ENCODE measurements around the gene DHRS2.
"Not testable (repeated sequence)": the region's sequence is repeated elsewhere in the genome, so short reads cannot be mapped to it uniquely, and the experiment has no call there.

The DHRS2 gene, protein sequence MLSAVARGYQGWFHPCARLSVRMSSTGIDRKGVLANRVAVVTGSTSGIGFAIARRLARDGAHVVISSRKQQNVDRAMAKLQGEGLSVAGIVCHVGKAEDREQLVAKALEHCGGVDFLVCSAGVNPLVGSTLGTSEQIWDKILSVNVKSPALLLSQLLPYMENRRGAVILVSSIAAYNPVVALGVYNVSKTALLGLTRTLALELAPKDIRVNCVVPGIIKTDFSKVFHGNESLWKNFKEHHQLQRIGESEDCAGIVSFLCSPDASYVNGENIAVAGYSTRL

DNA sequence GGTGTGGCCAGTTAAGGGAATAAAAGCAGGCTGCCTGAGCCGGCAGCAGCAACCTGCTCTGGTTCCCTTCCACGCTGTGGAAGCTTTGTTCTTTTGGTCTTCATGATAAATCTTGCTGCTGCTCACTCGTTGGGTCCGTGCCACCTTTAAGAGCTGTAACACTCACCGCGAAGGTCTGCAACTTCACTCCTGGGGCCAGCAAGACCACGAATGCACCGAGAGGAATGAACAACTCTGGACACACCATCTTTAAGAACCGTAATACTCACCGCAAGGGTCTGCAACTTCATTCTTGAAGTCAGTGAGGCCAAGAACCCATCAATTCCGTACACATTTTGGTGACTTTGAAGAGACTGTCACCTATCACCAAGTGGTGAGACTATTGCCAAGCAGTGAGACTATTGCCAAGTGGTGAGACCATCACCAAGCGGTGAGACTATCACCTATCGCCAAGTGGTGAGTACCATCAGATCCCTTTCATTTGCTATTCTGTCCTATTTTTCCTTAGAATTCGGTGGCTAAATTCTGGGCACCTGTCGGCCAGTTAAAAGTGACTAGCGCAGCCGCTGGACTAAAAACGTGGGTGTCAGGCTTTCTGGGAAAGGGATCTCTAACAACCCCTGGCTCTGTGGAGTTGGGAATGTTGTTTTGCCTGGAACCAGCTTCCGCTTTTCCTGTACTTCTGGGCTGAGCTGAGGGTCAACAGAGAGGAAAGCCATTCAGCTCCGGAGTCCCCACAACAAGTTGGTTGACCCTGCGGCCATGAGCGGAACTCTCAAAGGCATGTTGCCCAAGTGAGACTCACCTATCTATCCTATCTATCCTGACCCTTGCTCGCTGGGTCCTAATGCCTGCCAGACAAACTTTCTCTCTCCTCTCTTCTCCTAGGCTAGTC, at the start of gene DHRS2:
DHRS2 (plus strand) TSS at position 48 of the 895 bp plus-strand sequence. CDS start 2,501 bp downstream, outside the sequence.
- peak; percentile 11 for DNase-seq

DNA sequence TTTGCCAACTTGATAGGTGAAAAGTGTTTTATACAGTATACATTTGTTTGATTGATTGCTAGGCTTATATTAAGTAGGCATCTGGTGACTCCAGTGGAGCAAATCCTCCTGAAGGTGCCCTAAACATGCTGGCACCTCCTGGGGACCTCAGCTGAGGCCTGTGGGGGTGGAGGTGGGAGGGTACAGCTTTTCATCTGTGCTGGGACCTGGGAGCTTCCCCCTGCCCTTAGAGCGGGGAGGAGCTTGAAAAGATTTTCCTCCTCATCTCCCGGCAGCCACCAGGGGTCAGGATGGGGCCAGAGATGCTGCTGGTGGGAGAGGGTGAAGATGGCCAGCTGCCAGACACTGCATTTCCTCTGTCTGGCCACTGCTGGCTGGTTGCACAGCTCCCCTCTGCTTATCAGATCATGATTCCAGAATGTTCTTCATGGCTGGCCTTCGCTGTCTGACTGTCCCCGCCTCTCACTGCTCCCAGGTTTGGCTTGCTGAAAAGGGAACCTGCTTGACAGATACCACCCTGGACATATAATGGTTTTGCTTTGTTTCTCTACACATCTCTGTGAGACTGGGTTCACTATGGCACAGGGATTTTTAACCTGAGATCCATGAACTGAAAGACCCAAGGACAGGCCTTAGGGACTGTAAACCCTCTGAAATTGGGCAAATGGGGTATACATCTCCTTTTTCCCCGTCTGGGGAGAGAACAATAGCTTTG, 47.1 kb upstream of the DHRS2 start:
- peak; percentile 89 for DNase-seq

DNA sequence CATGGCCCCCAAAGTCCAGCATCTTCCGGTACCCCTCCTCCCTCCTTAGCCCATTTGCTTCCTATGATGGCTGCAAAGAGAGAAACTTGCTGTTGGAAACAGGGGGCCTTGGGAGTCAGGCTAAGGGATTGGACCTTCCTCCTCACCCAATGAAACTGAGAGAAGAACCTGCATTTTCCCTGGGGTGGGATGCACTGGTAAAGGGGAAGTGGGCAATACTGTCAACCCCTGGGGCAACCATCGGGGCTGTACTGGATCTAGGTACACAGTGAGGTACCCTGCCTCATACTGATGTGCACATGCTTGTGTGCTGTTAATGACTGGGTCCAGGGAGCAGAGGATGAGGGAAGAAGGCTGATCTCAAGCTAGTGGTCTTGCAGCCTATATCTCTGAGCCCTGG, 46.6 kb upstream of the DHRS2 start:
- DNase-seq: no peak

DNA sequence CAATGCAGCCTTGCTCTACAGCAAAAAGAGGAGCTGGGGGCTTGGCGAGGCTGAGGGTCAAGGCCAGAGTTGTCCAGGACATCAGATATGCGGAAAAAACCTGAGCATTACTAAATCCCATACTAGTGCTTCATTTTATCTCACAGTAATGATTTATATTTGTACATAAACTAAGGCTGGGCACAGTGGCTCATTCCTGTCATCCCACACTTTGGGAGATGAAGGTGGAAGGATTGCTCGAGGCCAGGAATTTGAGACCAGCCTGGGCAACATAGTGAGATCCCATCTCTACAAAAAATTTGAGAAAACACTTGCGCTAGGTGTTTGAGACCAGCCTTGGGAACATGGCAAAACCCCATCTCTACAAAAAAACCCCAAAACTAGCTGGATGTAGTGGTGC, 46.0 kb upstream of the DHRS2 start:
- no peak for DNase-seq

DNA sequence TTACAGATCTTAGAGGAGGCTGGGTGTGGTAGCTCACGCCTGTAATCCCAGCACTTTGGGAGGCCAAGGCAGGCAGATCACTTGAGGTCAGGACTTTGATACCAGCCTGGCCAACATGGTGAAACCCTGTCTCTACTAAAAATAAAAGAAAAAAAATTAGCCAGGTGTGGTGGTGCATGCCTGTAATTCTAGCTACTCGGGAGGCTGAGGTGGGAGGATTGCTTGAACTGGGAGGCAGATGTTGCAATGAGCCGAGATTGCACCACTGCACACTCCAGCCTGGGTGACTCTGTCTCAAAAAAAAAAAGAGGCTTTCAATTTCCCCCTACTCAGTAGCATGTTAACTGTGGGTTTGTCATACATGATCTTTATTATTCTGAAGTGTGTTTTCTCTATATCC, 42.0 kb upstream of the DHRS2 start:
- not testable (repeated sequence) for DNase-seq

DNA sequence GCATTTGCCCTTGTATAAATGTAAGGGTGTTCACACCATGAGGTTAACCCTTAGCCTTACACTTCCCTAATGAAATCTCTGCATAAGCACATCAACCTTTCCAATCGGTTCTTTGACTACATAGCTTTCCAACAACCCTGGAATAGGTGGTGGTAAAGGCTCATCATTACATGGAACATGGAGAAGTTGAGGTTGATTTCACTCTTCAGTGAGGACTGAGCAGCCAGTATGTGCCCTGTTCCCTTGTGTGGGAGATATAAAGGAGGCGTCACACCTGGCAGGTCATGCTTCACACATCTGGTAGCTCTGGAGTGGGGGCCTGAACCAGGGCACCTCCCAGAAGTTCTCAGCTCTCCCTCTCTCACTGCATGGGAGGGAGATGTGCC, 35.8 kb upstream of the DHRS2 start:
- DNase-seq: no peak

DNA sequence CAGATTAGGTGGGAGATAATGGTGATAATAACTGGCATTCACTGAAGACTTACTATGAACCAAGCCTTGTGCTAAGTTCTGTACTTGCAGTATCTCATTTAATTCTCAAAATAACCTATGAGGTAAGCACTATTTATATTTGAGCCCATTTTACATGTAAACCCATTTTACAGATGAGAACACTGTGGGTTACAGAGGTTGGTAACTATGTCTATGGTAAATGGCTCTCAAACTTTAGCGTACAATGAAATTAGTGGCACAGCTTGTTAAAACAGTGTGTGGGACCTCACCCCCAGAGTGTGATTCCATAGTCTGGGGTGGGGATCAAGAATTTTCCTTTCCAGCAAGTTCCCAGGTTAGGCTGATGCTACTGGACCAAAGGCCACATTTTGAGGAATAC, 35.4 kb upstream of the DHRS2 start:
- DNase-seq: no peak

DNA sequence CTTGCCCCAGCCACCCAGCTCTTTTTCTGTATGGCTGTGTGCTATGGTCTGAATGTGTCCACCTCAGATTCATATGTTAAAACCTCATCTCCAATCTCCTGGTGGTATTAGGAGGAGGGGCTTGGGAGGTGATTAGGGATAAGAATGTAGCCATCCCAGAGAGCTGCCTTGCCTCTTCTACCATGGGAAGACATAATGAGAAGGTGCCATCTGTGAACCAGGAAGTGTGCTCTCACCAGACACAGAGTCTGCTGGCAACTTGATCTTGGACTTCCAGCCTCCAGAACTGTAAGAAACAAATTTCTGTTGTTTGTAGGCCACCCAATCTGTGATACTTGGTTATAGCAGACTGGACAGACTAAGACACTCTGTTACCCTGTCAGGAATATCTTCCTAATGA, 34.7 kb upstream of the DHRS2 start:
- DNase-seq: no peak

DNA sequence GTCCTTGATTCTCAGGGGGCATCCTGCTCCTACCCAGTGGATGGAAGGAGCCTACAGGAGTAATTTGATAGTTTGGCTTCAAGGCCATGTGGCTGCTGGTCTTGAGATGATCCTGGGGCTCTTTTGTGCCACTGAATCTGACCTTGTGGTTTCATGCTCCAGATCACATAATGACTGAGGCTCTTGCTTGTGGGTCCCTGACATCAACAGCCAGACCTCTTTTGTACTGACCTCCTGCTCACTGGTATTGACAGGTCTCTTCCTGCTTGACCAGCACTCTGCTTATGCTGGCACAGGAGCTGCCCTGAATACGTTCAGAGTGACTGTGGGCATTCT, 34.4 kb upstream of the DHRS2 start:
- DNase-seq: no peak

DNA sequence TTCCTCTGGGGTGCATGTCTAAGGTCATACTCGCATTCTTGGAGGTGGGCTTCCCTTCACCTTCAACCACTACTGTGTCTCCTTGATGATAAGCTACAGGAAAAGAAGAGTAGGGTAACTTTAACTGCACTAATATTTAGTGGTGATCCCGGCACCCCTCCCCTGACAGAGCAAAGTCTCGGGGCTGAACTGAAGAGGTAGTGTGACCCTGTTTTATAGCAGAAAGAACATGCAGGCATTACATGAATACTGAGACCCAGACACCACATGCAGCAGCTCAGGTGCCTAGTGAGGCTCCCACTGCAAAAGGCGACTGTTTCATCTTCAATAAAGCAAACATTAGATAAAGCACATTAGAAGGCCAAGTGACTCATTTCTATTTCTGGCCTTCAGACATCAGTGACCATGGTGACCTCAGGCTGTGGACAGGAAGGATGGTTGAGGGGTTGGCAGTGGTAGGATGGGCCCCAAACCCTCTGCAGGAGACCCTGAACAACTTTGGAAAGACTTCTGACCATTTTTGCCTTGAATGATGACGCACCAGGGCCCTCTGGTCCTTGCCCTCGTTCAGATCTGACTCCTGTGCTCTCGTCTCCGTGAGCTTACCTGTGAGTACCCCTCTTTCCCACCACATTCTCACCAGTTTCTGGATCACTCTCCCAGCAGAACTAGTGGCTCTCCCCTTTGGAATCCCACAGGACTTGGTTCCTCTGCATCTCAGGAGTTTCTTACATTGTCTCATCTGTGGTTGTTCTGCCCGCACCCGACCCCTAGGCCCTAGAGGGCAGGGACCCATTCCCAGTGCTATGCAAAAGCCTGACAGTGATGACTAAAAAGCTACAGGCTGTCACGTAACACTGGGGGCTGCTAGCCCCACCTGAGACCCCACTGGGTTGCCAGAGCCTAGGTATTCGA, 33.7 kb upstream of the DHRS2 start:
- no peak for DNase-seq

DNA sequence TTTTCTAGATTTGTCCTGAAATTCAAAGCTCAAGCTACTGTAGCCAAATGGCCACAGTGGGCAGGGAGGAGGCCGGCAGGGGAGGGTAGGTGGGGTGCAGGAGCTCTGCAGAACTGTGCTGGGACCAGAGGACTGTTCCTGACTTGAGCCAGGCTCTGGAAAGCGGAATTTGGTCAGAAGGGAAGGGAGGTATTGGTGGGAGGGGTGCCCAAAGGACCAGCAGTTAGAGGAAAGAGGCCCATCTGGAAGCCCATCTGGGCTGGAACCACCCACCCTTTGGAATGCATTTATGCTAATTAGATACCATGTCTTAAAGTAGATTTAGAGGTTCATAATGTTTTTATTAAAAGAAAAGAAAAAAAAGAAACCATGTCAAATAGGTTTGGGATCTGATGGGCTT, 33.1 kb upstream of the DHRS2 start:
- DNase-seq: no peak

DNA sequence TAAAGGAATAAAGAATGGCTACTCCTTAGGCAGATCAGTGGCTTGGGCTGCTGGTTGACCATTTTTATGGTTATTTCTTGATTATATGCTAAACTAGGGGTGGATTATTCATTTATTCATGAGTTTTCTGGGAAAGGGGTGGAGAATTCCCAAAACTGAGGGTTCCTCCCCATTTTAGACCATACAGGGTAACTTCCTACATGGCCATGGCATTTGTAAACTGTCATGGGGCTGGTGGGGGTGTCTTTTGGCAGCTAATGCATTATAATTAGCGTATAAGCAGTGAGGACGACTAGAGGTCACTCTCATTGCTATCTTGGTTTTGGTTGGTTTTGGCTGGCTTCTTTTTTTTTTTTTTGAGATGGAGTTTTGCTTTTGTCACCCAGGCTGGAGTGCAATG, 32.0 kb upstream of the DHRS2 start:
- DNase-seq: no peak

DNA sequence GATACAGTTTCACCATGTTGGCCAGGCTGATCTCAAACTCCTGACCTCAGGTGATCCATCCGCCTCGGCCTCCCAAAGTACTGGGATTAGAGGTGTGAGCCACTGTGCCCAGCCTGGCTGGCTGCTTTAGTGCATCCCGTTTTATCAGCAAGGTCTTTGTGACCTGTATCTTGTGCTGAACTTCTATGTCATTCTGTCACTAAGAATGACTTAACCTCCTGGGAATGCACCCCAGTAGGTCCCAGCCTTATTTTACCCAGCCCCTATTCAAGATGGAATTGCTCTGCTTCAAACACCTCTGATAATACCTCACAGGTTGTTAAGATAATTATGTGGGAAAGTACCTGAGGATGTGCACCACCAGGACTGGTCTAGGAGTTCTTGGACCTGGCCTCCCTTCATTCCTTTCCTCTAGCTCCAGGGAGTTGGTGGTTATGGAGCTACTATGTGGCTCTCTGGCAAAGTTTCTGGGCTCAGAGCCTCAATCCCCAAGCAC, 31.4 kb upstream of the DHRS2 start:
- no peak for DNase-seq

DNA sequence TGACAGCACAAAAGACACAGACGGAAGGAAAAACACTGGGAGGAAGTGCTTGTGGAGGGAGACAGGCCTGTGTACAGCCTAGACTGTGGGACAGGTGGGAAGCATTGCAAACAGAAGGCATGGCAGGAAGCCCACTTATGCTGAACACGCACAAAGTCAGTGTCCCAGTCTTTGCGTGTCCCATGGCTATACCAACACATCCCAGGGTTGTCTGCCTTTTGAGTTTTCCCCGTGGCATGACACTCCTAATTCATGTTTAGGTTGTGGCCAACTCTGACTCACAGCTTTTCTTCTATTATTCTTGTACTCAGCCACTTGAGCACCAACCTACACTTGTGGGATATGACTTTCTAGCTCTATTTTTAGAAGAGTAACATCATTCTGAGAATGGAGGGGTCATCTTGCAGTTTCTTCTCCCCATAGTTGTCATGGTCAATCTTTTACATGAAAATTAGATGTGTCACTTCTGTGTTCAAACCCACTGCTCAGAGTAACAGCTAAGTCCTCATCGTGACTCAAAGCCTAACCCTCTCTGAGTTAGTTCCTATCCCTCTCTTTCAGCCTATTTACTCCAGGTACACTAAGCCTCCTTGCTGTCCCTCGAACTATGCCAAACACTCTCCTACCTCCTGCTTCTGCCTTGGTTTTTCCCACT, 30.1 kb upstream of the DHRS2 start:
- no peak for DNase-seq

DNA sequence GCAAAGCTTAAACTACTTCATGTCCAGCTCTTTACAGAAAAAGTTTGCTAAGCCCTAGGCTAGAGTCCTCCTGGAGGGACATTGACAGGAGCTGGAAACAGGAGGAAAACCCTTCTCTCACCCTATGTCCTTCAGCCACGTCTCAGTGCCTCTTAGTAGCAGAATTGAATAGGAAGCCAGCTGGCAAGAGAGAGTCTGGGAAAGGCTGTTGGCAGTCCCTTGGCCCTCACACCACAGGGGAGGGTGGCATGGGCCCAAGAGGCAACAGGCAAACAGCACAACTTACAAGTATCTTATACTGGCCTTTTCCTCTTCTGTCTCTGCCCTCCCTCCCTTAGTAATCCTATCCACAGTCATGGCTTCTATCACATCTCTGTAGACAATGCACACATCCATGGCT, 27.7 kb upstream of the DHRS2 start:
- no peak for DNase-seq

DNA sequence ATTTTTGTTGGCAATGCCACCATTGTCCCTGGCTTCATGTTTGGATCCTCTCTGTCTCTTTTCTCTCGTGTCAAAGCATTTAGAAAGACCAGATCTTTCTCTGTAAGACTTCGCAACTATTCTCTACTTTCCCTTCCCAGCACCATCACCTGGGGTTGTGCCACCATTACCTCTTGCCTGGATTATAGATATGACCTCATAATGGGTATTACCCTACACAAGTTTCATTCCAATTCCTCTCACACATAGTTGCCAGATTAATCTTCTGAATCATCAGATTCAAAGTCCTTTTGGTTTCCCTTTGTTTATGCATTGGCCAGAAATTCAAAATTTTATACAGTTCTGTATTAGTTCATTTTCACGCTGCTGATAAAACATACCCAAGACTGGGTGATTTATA, 27.2 kb upstream of the DHRS2 start:
- DNase-seq: no peak

DNA sequence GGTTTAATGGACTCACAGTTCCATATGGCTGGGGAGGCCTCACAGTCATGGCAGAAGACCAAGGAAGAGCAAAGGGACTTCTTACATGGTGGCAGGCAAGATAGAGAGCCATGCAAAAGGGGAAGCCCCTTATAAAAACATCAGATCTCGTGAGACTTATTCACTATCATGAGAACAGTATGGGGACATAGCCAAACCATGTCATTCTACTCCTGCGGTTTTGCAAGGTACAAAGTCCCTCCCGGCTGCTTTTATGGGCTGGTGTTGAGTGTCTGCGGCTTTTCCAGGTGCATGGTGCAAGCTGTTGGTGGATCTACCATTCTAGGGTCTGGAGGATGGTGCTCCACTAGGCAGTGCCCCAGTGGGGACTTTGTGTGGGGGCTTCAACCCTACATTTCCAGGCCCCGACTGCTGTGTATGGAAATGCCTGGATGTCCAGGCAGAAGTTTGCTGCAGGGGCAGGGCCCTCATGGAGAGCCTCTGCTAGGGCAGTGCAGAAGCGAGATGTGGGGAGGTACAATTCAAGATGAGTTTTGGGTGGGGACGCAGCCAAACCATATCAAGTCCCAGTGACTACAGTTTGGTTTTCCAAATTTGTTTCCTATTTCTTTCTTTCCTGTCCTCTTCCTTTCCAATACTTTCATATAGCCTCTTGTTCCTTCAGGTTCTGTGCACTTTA, 26.6 kb upstream of the DHRS2 start:
- not testable (repeated sequence) for DNase-seq

DNA sequence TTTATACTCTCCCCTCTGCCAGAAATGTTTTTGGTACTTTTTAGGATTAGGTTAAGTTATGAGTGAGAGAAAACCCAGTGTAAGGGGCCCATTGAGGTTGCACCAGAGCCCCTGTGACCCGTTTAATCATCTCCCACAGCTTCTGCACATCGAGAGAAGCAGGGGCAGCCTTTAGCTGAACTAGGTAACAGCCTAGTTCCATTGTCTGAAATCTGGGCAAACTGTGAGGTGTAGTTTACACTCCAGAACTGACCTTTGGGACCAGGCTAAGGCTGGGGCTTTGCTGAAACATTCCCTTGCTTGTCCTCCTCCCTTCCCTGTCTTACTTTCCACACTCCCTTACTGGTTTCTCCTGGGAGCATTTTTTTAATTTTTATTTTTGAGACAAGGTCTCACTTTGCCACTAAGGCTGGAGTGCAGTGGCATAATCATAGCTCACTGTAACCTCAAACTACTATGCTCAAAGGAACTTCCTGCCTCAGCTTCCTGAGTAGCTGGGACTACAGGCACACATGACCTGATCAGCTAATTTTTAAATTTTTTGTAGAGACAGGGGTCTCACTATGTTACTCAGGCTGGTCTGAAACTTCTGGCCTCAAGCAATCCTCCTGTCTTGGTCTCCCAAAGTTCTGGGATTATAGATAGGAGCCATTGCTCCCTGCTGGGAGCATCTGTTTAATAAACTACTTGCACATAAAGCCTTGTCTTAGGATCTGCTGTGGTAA, 25.9 kb upstream of the DHRS2 start:
- DNase-seq: no peak

DNA sequence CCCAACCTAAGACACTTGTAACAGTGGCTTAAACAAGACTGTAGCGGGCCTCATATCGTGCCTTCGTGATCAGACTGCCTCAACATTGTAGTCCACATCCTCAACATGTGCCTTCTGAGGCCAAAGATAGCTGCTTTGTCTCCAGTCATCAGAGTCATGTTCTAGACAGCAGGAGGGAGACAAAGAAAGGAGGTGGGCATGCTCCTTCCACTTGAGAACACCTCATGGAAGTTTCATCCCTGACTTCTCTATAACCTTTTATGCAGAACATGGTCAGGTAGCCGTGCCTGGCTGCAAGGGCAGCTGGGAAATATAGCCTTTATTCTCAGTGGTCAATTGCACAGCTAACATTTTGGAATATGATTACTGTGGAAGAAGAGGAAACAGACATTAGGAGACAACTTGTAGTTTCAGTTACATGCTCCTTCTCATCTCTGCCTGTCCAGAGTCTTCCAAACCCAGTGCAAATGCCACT, 25.3 kb upstream of the DHRS2 start:
- no peak for DNase-seq

DNA sequence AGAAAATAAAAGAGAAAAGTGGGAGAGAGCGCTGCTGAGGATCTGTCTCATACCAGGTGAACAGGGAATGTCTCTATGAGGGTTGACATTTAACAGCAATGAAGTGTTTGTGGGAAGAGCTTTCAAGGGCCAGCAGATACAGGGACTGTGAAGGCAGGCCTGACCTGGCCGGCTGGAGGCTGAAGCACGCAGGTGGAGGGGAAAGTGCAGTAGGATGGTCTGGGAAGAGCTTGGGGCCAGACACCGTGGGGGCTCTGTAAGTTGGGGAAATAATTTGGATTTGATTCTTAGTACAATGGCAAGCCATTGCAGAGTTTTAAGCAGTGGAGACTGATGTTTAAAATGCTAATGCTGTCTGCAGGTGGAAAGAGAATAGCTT, 23.8 kb upstream of the DHRS2 start:
- DNase-seq: no peak

DNA sequence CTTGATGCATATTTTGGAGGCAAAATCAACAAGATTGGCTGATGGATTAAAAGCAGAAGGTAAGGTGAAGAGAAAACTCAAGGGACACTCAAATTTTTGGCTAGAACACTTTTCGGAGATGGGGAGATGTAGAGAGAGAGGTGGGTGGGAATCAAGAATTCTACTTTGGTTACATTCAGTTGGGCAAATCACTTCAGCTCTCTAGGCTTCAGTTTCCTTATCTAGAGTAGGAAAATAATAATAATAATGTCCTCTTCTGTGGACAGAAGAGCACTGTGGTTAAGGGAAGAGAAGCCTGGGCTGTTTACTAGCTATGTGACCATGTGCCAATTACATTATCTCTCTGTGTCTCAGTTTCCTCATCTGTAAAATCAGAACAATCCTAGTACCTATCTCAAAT, 23.4 kb upstream of the DHRS2 start:
- DNase-seq: no peak

All from NCI-H69 (cell line).